Nephron progenitor cell (in vitro differentiated cells): ENCODE measurements around the gene LRRC36.
A peak's percentile ranks its signal among the peaks of the same experiment; 100 is the strongest.

ENCODE experiments used
- DNase-seq: peaks from one replicate; pipeline ENCODE4 v3.0.0; 2021
- H3K27ac Mint-ChIP-seq: 2 replicates; pipeline ENCODE4 v1.8.0; 2021; ENCODE audit warnings: mild to moderate bottlenecking, moderate library complexity, mixed read lengths
- H3K27me3 Mint-ChIP-seq: 2 replicates; pipeline ENCODE4 v1.8.0; 2021; ENCODE audit warnings: mild to moderate bottlenecking, low read depth, mixed read lengths; ENCODE audit not compliant: poor library complexity
- H3K36me3 Mint-ChIP-seq: 2 replicates; pipeline ENCODE4 v1.8.0; 2021; ENCODE audit warnings: low read depth, mixed read lengths
- H3K4me1 Mint-ChIP-seq: 2 replicates; pipeline ENCODE4 v1.8.0; 2021; ENCODE audit warnings: mixed read lengths
- H3K4me3 Mint-ChIP-seq: 2 replicates; pipeline ENCODE4 v1.8.0; 2021; ENCODE audit warnings: mild to moderate bottlenecking, moderate library complexity, mixed read lengths
- H3K9me3 Mint-ChIP-seq: 2 replicates; pipeline ENCODE4 v1.8.0; 2021; ENCODE audit warnings: mild to moderate bottlenecking, moderate library complexity, mixed read lengths
- CTCF ChIP-seq: fragments of 200-600 bp; sonication (generic); IDR thresholded peaks from 2 replicates; pipeline ENCODE4 v1.5.0; 2021; ENCODE audit warnings: antibody characterized with exemption

Gene LRRC36

GRCh38 chr16:67388591-67388990 is 62.0 kb downstream of the LRRC36 start:
- peaks cover 53% of the 10 kb centered on the region for H3K4me1 Mint-ChIP-seq
- no peak for TF ChIP-seq CTCF
- peaks cover 21% of the 10 kb centered on the region for H3K27me3 Mint-ChIP-seq
- H3K36me3 Mint-ChIP-seq, result no peaks in the 10 kb centered on the region
- no peaks in the 10 kb centered on the region for H3K9me3 Mint-ChIP-seq
- no peak overlapping the region for H3K4me3 Mint-ChIP-seq
- no peak overlapping the region for H3K27ac Mint-ChIP-seq
- DNase-seq, result no peak

GRCh38 chr16:67389911-67390815 is 63.5 kb downstream of the LRRC36 start:
- H3K9me3 Mint-ChIP-seq, result no peaks in the 10 kb centered on the region
- no peaks in the 10 kb centered on the region for H3K36me3 Mint-ChIP-seq
- H3K27ac Mint-ChIP-seq, result peak overlapping the region; percentile 87
- peaks cover 52% of the 10 kb centered on the region for H3K4me1 Mint-ChIP-seq
- DNase-seq, result no peak
- H3K4me3 Mint-ChIP-seq, result no peak overlapping the region
- H3K27me3 Mint-ChIP-seq, result peaks cover 34% of the 10 kb centered on the region
- TF ChIP-seq CTCF, result no peak

GRCh38 chr16:67390816-67391423 is 64.3 kb downstream of the LRRC36 start:
- no peak for DNase-seq
- Mint-ChIP-seq H3K4me1 (peaks cover 60% of the 10 kb centered on the region), H3K36me3 (no peaks in the 10 kb centered on the region), H3K27ac (no peak overlapping the region), H3K4me3 (no peak overlapping the region), H3K27me3 (peaks cover 35% of the 10 kb centered on the region), H3K9me3 (no peaks in the 10 kb centered on the region)
- no peak for TF ChIP-seq CTCF

GRCh38 chr16:67391424-67392300 is 65.0 kb downstream of the LRRC36 start:
- no peaks in the 10 kb centered on the region for H3K36me3 Mint-ChIP-seq
- peaks cover 36% of the 10 kb centered on the region for H3K27me3 Mint-ChIP-seq

More at GRCh38 chr16:67391424-67392300, 65.0 kb downstream of the LRRC36 start:
- TF ChIP-seq CTCF, result no peak
- no peaks in the 10 kb centered on the region for H3K9me3 Mint-ChIP-seq
- peak overlapping the region; percentile 68 for H3K4me3 Mint-ChIP-seq
- H3K27ac Mint-ChIP-seq, result no peak overlapping the region
- no peak for DNase-seq
- H3K4me1 Mint-ChIP-seq, result peaks cover 67% of the 10 kb centered on the region
